ENCODE results near the gene KCNMB2.

- TF ChIP-seq CTCF (IDR thresholded peaks at IDR 0.05) (no peak), ZFX (IDR thresholded peaks at IDR 0.05; ENCODE audit: borderline replicate concordance) (no peak)
Observed at GRCh38 chr3:178602856-178603255, 66.6 kb downstream of the KCNMB2 start.

All from 22Rv1 (cell line).